Esophagus squamous epithelium (tissue), 4 donors: Measurements from ENCODE around the gene SPDYE2.
"Not testable (repeated sequence)": the region's sequence is repeated elsewhere in the genome, so short reads cannot be mapped to it uniquely, and the experiment has no call there.

Experiments
- POLR2A ChIP-seq, 4 donors: fragments of 450-650 bp; IDR thresholded peaks; one replicate each; pipeline ENCODE4 v1.6.1; 2017; ENCODE audit warnings: antibody characterized with exemption in 4 of 4, mild to moderate bottlenecking in 4 of 4, moderate library complexity in 3 of 4
- TF ChIP-seq, protein P1 (sequence below), 6 experiments: fragments of 450-650 bp in 4 of 6; fragments of 200-600 bp in 2 of 6; sonication (generic) in 2 of 6; IDR thresholded peaks; one replicate each; pipeline ENCODE4 v1.5.1; 2016 to 2019; ENCODE audit warnings: antibody characterized with exemption in 6 of 6, mild to moderate bottlenecking in 4 of 6, moderate library complexity in 4 of 6

DNA sequence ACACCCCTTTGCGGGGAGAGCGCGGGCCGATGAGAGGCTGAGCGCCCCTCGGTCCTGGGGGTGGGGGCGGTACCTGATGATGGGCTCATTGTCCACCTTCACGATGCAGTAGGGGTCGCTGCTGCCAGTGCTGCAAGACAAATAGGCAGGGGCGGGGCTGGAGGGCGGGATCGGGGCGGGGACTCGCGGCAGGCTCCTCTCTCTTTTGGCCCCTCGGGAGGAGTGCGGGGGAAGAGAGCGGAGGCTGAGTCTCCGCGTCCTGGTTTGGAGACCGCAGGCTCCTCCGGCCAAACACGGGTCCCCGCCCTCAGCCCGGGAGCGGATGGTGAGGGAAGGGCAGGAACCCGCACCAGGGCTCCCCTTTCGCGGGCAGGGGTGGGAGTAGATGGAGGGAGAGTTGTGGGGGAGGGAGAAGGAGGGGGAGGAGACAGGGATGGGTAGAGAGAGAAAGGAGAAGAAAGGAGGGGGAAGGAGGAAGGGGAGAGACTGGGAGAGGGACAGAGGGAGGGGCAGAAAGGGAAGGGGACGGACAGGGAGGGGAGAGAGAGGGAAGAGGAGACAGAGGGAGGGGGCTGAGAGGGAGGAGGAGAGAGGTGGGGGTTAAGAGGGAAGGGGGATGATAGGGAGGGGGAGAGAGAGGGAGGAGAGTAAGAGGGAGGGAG, 60.1 kb downstream of the SPDYE2 start:
- TF ChIP-seq, protein P1, sequence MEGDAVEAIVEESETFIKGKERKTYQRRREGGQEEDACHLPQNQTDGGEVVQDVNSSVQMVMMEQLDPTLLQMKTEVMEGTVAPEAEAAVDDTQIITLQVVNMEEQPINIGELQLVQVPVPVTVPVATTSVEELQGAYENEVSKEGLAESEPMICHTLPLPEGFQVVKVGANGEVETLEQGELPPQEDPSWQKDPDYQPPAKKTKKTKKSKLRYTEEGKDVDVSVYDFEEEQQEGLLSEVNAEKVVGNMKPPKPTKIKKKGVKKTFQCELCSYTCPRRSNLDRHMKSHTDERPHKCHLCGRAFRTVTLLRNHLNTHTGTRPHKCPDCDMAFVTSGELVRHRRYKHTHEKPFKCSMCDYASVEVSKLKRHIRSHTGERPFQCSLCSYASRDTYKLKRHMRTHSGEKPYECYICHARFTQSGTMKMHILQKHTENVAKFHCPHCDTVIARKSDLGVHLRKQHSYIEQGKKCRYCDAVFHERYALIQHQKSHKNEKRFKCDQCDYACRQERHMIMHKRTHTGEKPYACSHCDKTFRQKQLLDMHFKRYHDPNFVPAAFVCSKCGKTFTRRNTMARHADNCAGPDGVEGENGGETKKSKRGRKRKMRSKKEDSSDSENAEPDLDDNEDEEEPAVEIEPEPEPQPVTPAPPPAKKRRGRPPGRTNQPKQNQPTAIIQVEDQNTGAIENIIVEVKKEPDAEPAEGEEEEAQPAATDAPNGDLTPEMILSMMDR (IDR thresholded peaks at IDR 0.05) = not testable (repeated sequence)
- not testable (repeated sequence) for TF ChIP-seq POLR2A (IDR thresholded peaks at IDR 0.05)
